Stimulated activated CD8-positive, alpha-beta memory T cell treated with anti-CD3 and anti-CD28 coated beads, Interleukin-4, amount 100 ng/mL, for 24 hours (primary cell): Measurements from ENCODE around the gene NAPSA.
A peak's percentile ranks its signal among the peaks of the same experiment; 100 is the strongest.
"Not testable (repeated sequence)": the region's sequence is repeated elsewhere in the genome, so short reads cannot be mapped to it uniquely, and the experiment has no call there.

Experiments used
- DNase-seq: peaks from one replicate; pipeline ENCODE4 v3.0.0-alpha.2; 2020; ENCODE audit warnings: low read depth

NAPSA gene

GRCh38 chr19:50358483-50359327, 6.7 kb downstream of the NAPSA start:
- DNase-seq: peak; percentile 62

- peak; percentile 84 for DNase-seq
Measured at GRCh38 chr19:50357178-50358100, 8.0 kb downstream of the NAPSA start.

- no peak for DNase-seq
Measured at GRCh38 chr19:50356691-50357177, 8.7 kb downstream of the NAPSA start.

GRCh38 chr19:50353487-50353880, 12.0 kb downstream of the NAPSA start:
- DNase-seq: not testable (repeated sequence)

GRCh38 chr19:50352242-50352641, 13.2 kb downstream of the NAPSA start:
- DNase-seq: no peak

- DNase-seq: no peak
Measured at GRCh38 chr19:50349277-50350057, 16.0 kb downstream of the NAPSA start.

GRCh38 chr19:50347089-50347581, 18.3 kb downstream of the NAPSA start:
- DNase-seq: not testable (repeated sequence)

- no peak for DNase-seq
Measured at GRCh38 chr19:50344661-50345318, 20.6 kb downstream of the NAPSA start.

- DNase-seq: no peak
Measured at GRCh38 chr19:50341091-50341564, 24.3 kb downstream of the NAPSA start.

GRCh38 chr19:50340331-50340730, 25.1 kb downstream of the NAPSA start:
- DNase-seq: no peak

- DNase-seq: not testable (repeated sequence)
Measured at GRCh38 chr19:50337031-50337430, 28.4 kb downstream of the NAPSA start.

GRCh38 chr19:50334741-50335421, 30.6 kb downstream of the NAPSA start:
- DNase-seq: no peak

- DNase-seq: peak; percentile 72
Measured at GRCh38 chr19:50333737-50334617, 31.5 kb downstream of the NAPSA start.

GRCh38 chr19:50333235-50333736, 32.2 kb downstream of the NAPSA start:
- DNase-seq: peak; percentile 83

- no peak for DNase-seq
Measured at GRCh38 chr19:50332244-50333038, 33.0 kb downstream of the NAPSA start.

GRCh38 chr19:50331994-50332243, 33.5 kb downstream of the NAPSA start:
- DNase-seq: no peak

- DNase-seq: no peak
Measured at GRCh38 chr19:50331221-50331993, 34.0 kb downstream of the NAPSA start.
